NCI-H226 (cell line): ENCODE measurements around the gene LTA4H.
"Not testable (repeated sequence)": the region's sequence is repeated elsewhere in the genome, so short reads cannot be mapped to it uniquely, and the experiment has no call there.

Experiments
- DNase-seq: peaks from one replicate; pipeline ENCODE4 v3.0.0-alpha.2; 2015

LTA4H gene

GRCh38 chr12:95988506-95989275 lies 46.7 kb downstream of the LTA4H start:
- no peak for DNase-seq

- DNase-seq, result no peak
Measured at GRCh38 chr12:95986635-95987570, 48.5 kb downstream of the LTA4H start.

GRCh38 chr12:95984682-95985081 lies 50.7 kb downstream of the LTA4H start:
- no peak for DNase-seq

GRCh38 chr12:95982602-95983001 lies 52.8 kb downstream of the LTA4H start:
- no peak for DNase-seq

- no peak for DNase-seq
Measured at GRCh38 chr12:95980437-95980836, 55.0 kb downstream of the LTA4H start.

- no peak for DNase-seq
Measured at GRCh38 chr12:95978774-95979173, 56.6 kb downstream of the LTA4H start.

- no peak for DNase-seq
Measured at GRCh38 chr12:95978351-95978750, 57.0 kb downstream of the LTA4H start.

GRCh38 chr12:95977764-95978305 lies 57.6 kb downstream of the LTA4H start:
- no peak for DNase-seq

- DNase-seq, result peak; percentile 54
Measured at GRCh38 chr12:95976416-95976832, 59.0 kb downstream of the LTA4H start.

- DNase-seq, result no peak
Measured at GRCh38 chr12:95975491-95975890, 59.9 kb downstream of the LTA4H start.

GRCh38 chr12:95974358-95974757 lies 61.0 kb downstream of the LTA4H start:
- DNase-seq, result no peak

GRCh38 chr12:95972832-95973456 lies 62.4 kb downstream of the LTA4H start:
- no peak for DNase-seq

GRCh38 chr12:95970905-95971304 lies 64.5 kb downstream of the LTA4H start:
- DNase-seq, result no peak

- DNase-seq, result not testable (repeated sequence)
Measured at GRCh38 chr12:95969116-95969515, 66.3 kb downstream of the LTA4H start.

- DNase-seq, result no peak
Measured at GRCh38 chr12:95967301-95967700, 68.1 kb downstream of the LTA4H start.

GRCh38 chr12:95966287-95966870 lies 69.0 kb downstream of the LTA4H start:
- DNase-seq, result no peak

GRCh38 chr12:95963096-95963495 lies 72.3 kb downstream of the LTA4H start:
- DNase-seq, result no peak

GRCh38 chr12:95962222-95962621 lies 73.2 kb downstream of the LTA4H start:
- DNase-seq, result no peak

GRCh38 chr12:95960241-95960640 lies 75.1 kb downstream of the LTA4H start:
- DNase-seq, result no peak

- DNase-seq, result no peak
Measured at GRCh38 chr12:95959107-95959506, 76.3 kb downstream of the LTA4H start.

GRCh38 chr12:95956557-95957145 lies 78.7 kb downstream of the LTA4H start:
- no peak for DNase-seq

- no peak for DNase-seq
Measured at GRCh38 chr12:95955549-95956159, 79.7 kb downstream of the LTA4H start.
